ENCODE data around the gene XIRP2.

DNA sequence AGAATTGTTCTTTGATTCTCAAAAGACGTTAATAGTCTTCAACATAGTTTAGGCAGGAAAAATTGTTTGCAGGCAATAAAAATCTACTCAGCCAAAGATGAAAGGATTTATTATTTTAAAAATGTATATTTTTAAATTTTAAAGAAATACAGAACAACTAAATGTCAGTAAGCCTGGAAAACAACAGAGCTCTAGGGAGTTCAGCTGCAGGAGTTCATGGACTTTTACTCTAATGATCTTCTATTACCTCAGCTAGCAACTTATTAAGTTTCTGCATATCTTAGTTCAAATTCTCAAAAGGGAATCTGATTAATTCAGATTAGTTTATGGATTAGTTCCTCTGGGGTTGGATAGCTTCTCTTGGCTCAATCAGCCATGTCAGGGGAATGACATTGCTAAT, 17.9 kb upstream of the XIRP2 start:
- TF ChIP-seq, protein P1, sequence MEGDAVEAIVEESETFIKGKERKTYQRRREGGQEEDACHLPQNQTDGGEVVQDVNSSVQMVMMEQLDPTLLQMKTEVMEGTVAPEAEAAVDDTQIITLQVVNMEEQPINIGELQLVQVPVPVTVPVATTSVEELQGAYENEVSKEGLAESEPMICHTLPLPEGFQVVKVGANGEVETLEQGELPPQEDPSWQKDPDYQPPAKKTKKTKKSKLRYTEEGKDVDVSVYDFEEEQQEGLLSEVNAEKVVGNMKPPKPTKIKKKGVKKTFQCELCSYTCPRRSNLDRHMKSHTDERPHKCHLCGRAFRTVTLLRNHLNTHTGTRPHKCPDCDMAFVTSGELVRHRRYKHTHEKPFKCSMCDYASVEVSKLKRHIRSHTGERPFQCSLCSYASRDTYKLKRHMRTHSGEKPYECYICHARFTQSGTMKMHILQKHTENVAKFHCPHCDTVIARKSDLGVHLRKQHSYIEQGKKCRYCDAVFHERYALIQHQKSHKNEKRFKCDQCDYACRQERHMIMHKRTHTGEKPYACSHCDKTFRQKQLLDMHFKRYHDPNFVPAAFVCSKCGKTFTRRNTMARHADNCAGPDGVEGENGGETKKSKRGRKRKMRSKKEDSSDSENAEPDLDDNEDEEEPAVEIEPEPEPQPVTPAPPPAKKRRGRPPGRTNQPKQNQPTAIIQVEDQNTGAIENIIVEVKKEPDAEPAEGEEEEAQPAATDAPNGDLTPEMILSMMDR (IDR thresholded peaks at IDR 0.05 in 4 of 5, conservative IDR thresholded peaks at IDR 0.05 in 1 of 5), result no peak
- no peak for TF ChIP-seq POLR2A (IDR thresholded peaks at IDR 0.05)
